Large intestine (tissue), 3 donors: ENCODE results near the gene CLHC1. TPM values are rescaled to one million over a fixed set of nuclear protein-coding genes. Genes with fewer than 3 reads are reported as not detected.
A peak's percentile ranks its signal among the peaks of the same experiment; 100 is the strongest.
"Not testable (repeated sequence)": the region's sequence is repeated elsewhere in the genome, so short reads cannot be mapped to it uniquely, and the experiment has no call there.

Experiments
- DNase-seq, 2 donors: peaks; one replicate each; pipeline versions ENCODE4 v3.0.0 to v3.0.0-alpha.2; 2013
- H3K27ac ChIP-seq: one replicate; pipeline ENCODE4 v1.5.1; 2013; ENCODE audit warnings: low read length
- H3K27me3 ChIP-seq: 2 replicates; pipeline ENCODE4 v1.6.1; 2013; ENCODE audit warnings: low read length; ENCODE audit not compliant: control insufficient read depth, insufficient read depth
- H3K36me3 ChIP-seq: 2 replicates; pipeline ENCODE4 v1.6.1; 2013; ENCODE audit warnings: low read length; ENCODE audit not compliant: control insufficient read depth, insufficient read depth
- H3K4me1 ChIP-seq: one replicate; pipeline ENCODE4 v1.6.1; 2013; ENCODE audit warnings: low read length; ENCODE audit not compliant: control insufficient read depth, insufficient read depth
- H3K4me3 ChIP-seq: one replicate; pipeline ENCODE4 v1.5.1; 2013; ENCODE audit warnings: low read length
- H3K9me3 ChIP-seq: one replicate; pipeline ENCODE4 v1.6.1; 2013; ENCODE audit warnings: mild to moderate bottlenecking, low read depth, low read length, moderate library complexity; ENCODE audit not compliant: control insufficient read depth
- WGBS: methylation state at CpG from one replicate; pipeline ENCODE4 v1.1.5; 2013; ENCODE audit warnings: low lambda C conversion rate; ENCODE audit not compliant: insufficient coverage; 5-methylcytosine and 5-hydroxymethylcytosine counted together
- polyA plus RNA-seq: library from polyadenylated mRNA; unstranded; fragments of 120-200 nt; gene quantifications from one replicate; pipeline ENCODE4 v1.2.1, GENCODE V29; 2013

The CLHC1 gene
- polyA plus RNA-seq, 1 donor: 17.9 TPM

- no peak for DNase-seq
- WGBS: 37% methylated on average over 2 of the region's 13 CpGs
- Histone ChIP-seq H3K27me3 (no peaks in the 10 kb centered on the region), H3K4me1 (peaks cover 6% of the 10 kb centered on the region), H3K36me3 (peaks cover 12% of the 10 kb centered on the region), H3K27ac (peak overlapping the region; percentile 77), H3K4me3 (peak overlapping the region; percentile 94), H3K9me3 (no peaks in the 10 kb centered on the region)
Observed at GRCh38 chr2:55268288-55268906, 36.3 kb upstream of the CLHC1 start.

- H3K4me1 ChIP-seq, H3K27ac ChIP-seq, H3K4me3 ChIP-seq, H3K9me3 ChIP-seq, DNase-seq, H3K27me3 ChIP-seq: not testable (repeated sequence)
- no CpG with 5 or more reads among the region's 3 CpGs for WGBS
- H3K36me3 ChIP-seq: peaks cover 41% of the 10 kb centered on the region
Observed at GRCh38 chr2:55259586-55259985, 27.5 kb upstream of the CLHC1 start.

- H3K4me3 ChIP-seq: no peak overlapping the region
- no peaks in the 10 kb centered on the region for H3K27me3 ChIP-seq
- peak; percentile 40 to 58 for DNase-seq
- H3K9me3 ChIP-seq: no peaks in the 10 kb centered on the region
- WGBS: no CpG with 5 or more reads among the region's 3 CpGs
- no peak overlapping the region for H3K27ac ChIP-seq
- no peaks in the 10 kb centered on the region for H3K4me1 ChIP-seq
- H3K36me3 ChIP-seq: peaks cover 38% of the 10 kb centered on the region
Observed at GRCh38 chr2:55252832-55253231, 20.7 kb upstream of the CLHC1 start.

GRCh38 chr2:55247025-55247424 is 14.9 kb upstream of the CLHC1 start:
- Histone ChIP-seq H3K27ac (no peak overlapping the region), H3K9me3 (no peaks in the 10 kb centered on the region), H3K36me3 (peaks cover 47% of the 10 kb centered on the region), H3K4me1 (no peaks in the 10 kb centered on the region), H3K27me3 (no peaks in the 10 kb centered on the region), H3K4me3 (no peak overlapping the region)
- WGBS: no CpG with 5 or more reads among the region's 5 CpGs
- DNase-seq: no peak

- Histone ChIP-seq H3K27me3 (no peaks in the 10 kb centered on the region), H3K4me1 (no peaks in the 10 kb centered on the region), H3K27ac (no peak overlapping the region), H3K4me3 (no peak overlapping the region), H3K36me3 (peaks cover 46% of the 10 kb centered on the region), H3K9me3 (no peaks in the 10 kb centered on the region)
- 88% methylated on average over 4 of the region's 5 CpGs for WGBS
- no peak for DNase-seq
Observed at GRCh38 chr2:55245411-55245810, 13.3 kb upstream of the CLHC1 start.

- no peaks in the 10 kb centered on the region for H3K27me3 ChIP-seq
- DNase-seq: no peak
- WGBS: 67% methylated on average over 1 of the region's 1 CpG
- no peaks in the 10 kb centered on the region for H3K4me1 ChIP-seq
- H3K4me3 ChIP-seq: no peak overlapping the region
- peaks cover 29% of the 10 kb centered on the region for H3K36me3 ChIP-seq
- H3K9me3 ChIP-seq: no peaks in the 10 kb centered on the region
- H3K27ac ChIP-seq: no peak overlapping the region
Observed at GRCh38 chr2:55242617-55243016, 10.5 kb upstream of the CLHC1 start.

GRCh38 chr2:55241582-55241981 is 9.5 kb upstream of the CLHC1 start:
- not testable (repeated sequence) for H3K27ac ChIP-seq, DNase-seq, H3K9me3 ChIP-seq, H3K4me1 ChIP-seq, H3K27me3 ChIP-seq, H3K4me3 ChIP-seq
- WGBS: 100% methylated on average over 1 of the region's 8 CpGs
- peaks cover 32% of the 10 kb centered on the region for H3K36me3 ChIP-seq

- 100% methylated on average over 1 of the region's 4 CpGs for WGBS
- H3K4me1 ChIP-seq: no peaks in the 10 kb centered on the region
- H3K36me3 ChIP-seq: peaks cover 42% of the 10 kb centered on the region
Observed at GRCh38 chr2:55239656-55240222, 7.6 kb upstream of the CLHC1 start.

GRCh38 chr2:55236992-55237543 is 5.0 kb upstream of the CLHC1 start:
- DNase-seq: no peak
- Histone ChIP-seq H3K4me1 (peaks cover 3% of the 10 kb centered on the region), H3K4me3 (no peak overlapping the region), H3K27me3 (no peaks in the 10 kb centered on the region), H3K36me3 (peaks cover 39% of the 10 kb centered on the region), H3K9me3 (no peaks in the 10 kb centered on the region), H3K27ac (no peak overlapping the region)
- 100% methylated on average over 2 of the region's 2 CpGs for WGBS

More at GRCh38 chr2:55239656-55240222, 7.6 kb upstream of the CLHC1 start:
- no peak overlapping the region for H3K27ac ChIP-seq
- no peak for DNase-seq
- no peaks in the 10 kb centered on the region for H3K27me3 ChIP-seq
- no peaks in the 10 kb centered on the region for H3K9me3 ChIP-seq
- no peak overlapping the region for H3K4me3 ChIP-seq

GRCh38 chr2:55235724-55236538 is 3.8 kb upstream of the CLHC1 start:
- Histone ChIP-seq H3K27ac (no peak overlapping the region), H3K27me3 (no peaks in the 10 kb centered on the region), H3K36me3 (peaks cover 36% of the 10 kb centered on the region), H3K4me1 (peaks cover 3% of the 10 kb centered on the region), H3K9me3 (no peaks in the 10 kb centered on the region), H3K4me3 (no peak overlapping the region)
- no peak for DNase-seq
- 83% methylated on average over 1 of the region's 3 CpGs for WGBS
